ENCODE results near the gene TFF3.

TFF3 gene

GRCh38 chr21:42286416-42286815 lies 28.8 kb downstream of the TFF3 start:
- DNase-seq, result no peak

- DNase-seq, result no peak
These were observed 29.5 kb downstream of the TFF3 start for GRCh38 chr21:42285569-42286245.

- no peak for DNase-seq
These were observed 32.5 kb downstream of the TFF3 start for GRCh38 chr21:42282715-42283114.

- no peak for DNase-seq
These were observed 33.2 kb downstream of the TFF3 start for GRCh38 chr21:42282021-42282420.

- DNase-seq, result no peak
These were observed 34.0 kb downstream of the TFF3 start for GRCh38 chr21:42281181-42281680.

- no peak for DNase-seq
These were observed 34.6 kb downstream of the TFF3 start for GRCh38 chr21:42280356-42281180.

GRCh38 chr21:42279888-42280287 lies 35.3 kb downstream of the TFF3 start:
- DNase-seq, result no peak

- no peak for DNase-seq
These were observed 35.8 kb downstream of the TFF3 start for GRCh38 chr21:42279341-42279871.

- DNase-seq, result no peak
These were observed 36.6 kb downstream of the TFF3 start for GRCh38 chr21:42278451-42279149.

GRCh38 chr21:42277593-42277992 lies 37.6 kb downstream of the TFF3 start:
- no peak for DNase-seq

GRCh38 chr21:42276526-42277154 lies 38.6 kb downstream of the TFF3 start:
- no peak for DNase-seq

GRCh38 chr21:42276076-42276475 lies 39.1 kb downstream of the TFF3 start:
- DNase-seq, result no peak

GRCh38 chr21:42272984-42273600 lies 42.1 kb downstream of the TFF3 start:
- no peak for DNase-seq

- DNase-seq, result no peak
These were observed 42.9 kb downstream of the TFF3 start for GRCh38 chr21:42272109-42272962.

- DNase-seq, result no peak
These were observed 44.1 kb downstream of the TFF3 start for GRCh38 chr21:42271065-42271464.

- no peak for DNase-seq
These were observed 45.8 kb downstream of the TFF3 start for GRCh38 chr21:42269386-42269785.

- no peak for DNase-seq
These were observed 48.1 kb downstream of the TFF3 start for GRCh38 chr21:42266971-42267556.

- DNase-seq, result no peak
These were observed 49.9 kb downstream of the TFF3 start for GRCh38 chr21:42265231-42265812.

GRCh38 chr21:42264245-42265195 lies 50.7 kb downstream of the TFF3 start:
- no peak for DNase-seq
